Measurements from ENCODE around the gene MCF2L2.

GRCh38 chr3:183128709-183129108 lies 299.7 kb downstream of the MCF2L2 start:
- TF ChIP-seq REST (IDR thresholded peaks at IDR 0.05; ENCODE audit: insufficient read depth in 1 of 2, low read depth in 2 of 2, low read length in 2 of 2) (no peak), FOXP2 (optimal IDR thresholded peaks at IDR 0.05; ENCODE audit: borderline replicate concordance, extremely low read depth, extremely low read length, insufficient read depth) (no peak)

Data from PFSK-1 (cell line).